Right lobe of liver (tissue), 6 donors: ENCODE results near the gene ITGB8. TPM values are rescaled to one million over a fixed set of nuclear protein-coding genes. Genes with fewer than 3 reads are reported as not detected.

Experiments
- ATAC-seq, 4 donors: fragments of 200-7000 bp; cut with Tn5 transposase; one replicate each; pipeline ENCODE4 v1.9.1; 2020; ENCODE audit warnings: mild to moderate bottlenecking in 4 of 4, moderate library complexity in 4 of 4
- DNase-seq, 3 donors: peaks; one replicate each; pipeline ENCODE4 v3.0.0-alpha.2; 2020
- H3K27ac ChIP-seq, 3 donors: fragments of 200-600 bp; one replicate each; pipeline ENCODE4 v1.8.0; 2022
- H3K27me3 ChIP-seq, 2 donors: fragments of 200-600 bp; one replicate each; pipeline ENCODE4 v1.8.0; 2022
- H3K36me3 ChIP-seq, 4 donors: fragments of 200-600 bp; sonication (generic) in 1 of 4; one replicate each; pipeline versions ENCODE4 v1.5.1 to v1.8.0; 2017 to 2022; ENCODE audit warnings: control low read depth in 1 of 4
- H3K4me1 ChIP-seq, 4 donors: fragments of 200-600 bp; sonication (generic) in 1 of 4; one replicate each; pipeline versions ENCODE4 v1.5.1 to v1.8.0; 2017 to 2022; ENCODE audit warnings: control low read depth in 1 of 4
- H3K4me3 ChIP-seq, 3 donors: fragments of 200-600 bp; one replicate each; pipeline ENCODE4 v1.8.0; 2022
- H3K9me3 ChIP-seq, 4 donors: fragments of 200-600 bp; sonication (generic) in 1 of 4; one replicate each; pipeline versions ENCODE4 v1.5.1 to v1.8.0; 2017 to 2022; ENCODE audit warnings: control low read depth in 1 of 4
- CTCF ChIP-seq, 4 donors: fragments of 200-600 bp in 3 of 4; fragments of 450-650 bp in 1 of 4; IDR thresholded peaks; one replicate each; pipeline versions ENCODE4 v1.5.1 to v1.8.0; 2016 to 2022; ENCODE audit warnings: antibody characterized with exemption in 4 of 4, mild to moderate bottlenecking in 2 of 4
- POLR2A ChIP-seq: fragments of 450-650 bp; IDR thresholded peaks from one replicate; pipeline ENCODE4 v1.6.1; 2017; ENCODE audit warnings: antibody characterized with exemption, mild to moderate bottlenecking
- WGBS: methylation state at CpG from one replicate; pipeline ENCODE4 v1.1.6; 2018; ENCODE audit warnings: low coverage, low lambda C conversion rate; ENCODE audit not compliant: insufficient coverage; ENCODE audit errors: missing lambda C conversion rate; 5-methylcytosine and 5-hydroxymethylcytosine counted together
- intact Hi-C, 2 donors: fragments of 100-400 bp; cut with DNase I; formaldehyde crosslinking; loops; one replicate each; pipeline versions ENCODE4 v1.11.2 to v1.14.1; 2022
- total RNA-seq, 6 experiments: library from RNA; depleted of rRNA in 2 of 6; stranded (reverse); fragments of >200 nt in 2 of 6; fragmentation: NEBNext Ultra II Directional in 3 of 6; extraction: Animal tissue kit (Norgen Biotek cat#: 25700) in 3 of 6; gene quantifications; one replicate each; pipeline versions ENCODE4 v1.1.0 to v1.2.4, GENCODE V29; 2016 to 2023
- donor health status: DM: no; HTN: yes; CAD: no.
- donor health status: DM: no; HTN: no; CAD: no.
- donor health status: DM: no; HTN: no; CAD: no.
- donor health status: DM: no; HTN: yes; CAD: no.
- donor health status: DM: no; HTN: yes; CAD: no.

The ITGB8 gene
- total RNA-seq, 6 experiments from 2014 or later: 0.43 to 0.70 (median 0.56) TPM

GRCh38 chr7:20404320-20404719 is 73.6 kb downstream of the ITGB8 start:
- no peak for TF ChIP-seq CTCF (IDR thresholded peaks at IDR 0.05)
- TF ChIP-seq POLR2A: no peak
- H3K4me1 ChIP-seq: no peaks in the 10 kb centered on the region
- H3K9me3 ChIP-seq: no peaks in the 10 kb centered on the region
- H3K27me3 ChIP-seq: no peaks in the 10 kb centered on the region
- DNase-seq (no peak), ATAC-seq (no peak)
- no peak overlapping the region for H3K4me3 ChIP-seq
- no peaks in the 10 kb centered on the region for H3K36me3 ChIP-seq
- no peak overlapping the region for H3K27ac ChIP-seq
- intact Hi-C loops: no loop called here
- 82% methylated on average over 6 of the region's 6 CpGs for WGBS

- H3K9me3 ChIP-seq: no peaks in the 10 kb centered on the region
- ATAC-seq: peak in 1 of 4 donors; percentile 47
- H3K27ac ChIP-seq: no peak overlapping the region
- no peak for DNase-seq
- intact Hi-C loops: no loop called here
- no peak for TF ChIP-seq POLR2A
- TF ChIP-seq CTCF (IDR thresholded peaks at IDR 0.05): no peak
- no peaks in the 10 kb centered on the region for H3K27me3 ChIP-seq
- WGBS: 34% methylated on average over 5 of the region's 5 CpGs
- H3K4me3 ChIP-seq: no peak overlapping the region
- H3K4me1 ChIP-seq: no peaks in the 10 kb centered on the region
- H3K36me3 ChIP-seq: no peaks in the 10 kb centered on the region
Observed at GRCh38 chr7:20407585-20408466, 77.1 kb downstream of the ITGB8 start.

GRCh38 chr7:20408467-20408826 is 77.7 kb downstream of the ITGB8 start:
- Histone ChIP-seq H3K27ac (no peak overlapping the region), H3K36me3 (no peaks in the 10 kb centered on the region), H3K4me1 (no peaks in the 10 kb centered on the region), H3K27me3 (no peaks in the 10 kb centered on the region), H3K4me3 (no peak overlapping the region), H3K9me3 (no peaks in the 10 kb centered on the region)
- TF ChIP-seq CTCF (IDR thresholded peaks at IDR 0.05) (no peak), POLR2A (no peak)
- DNase-seq: no peak
- intact Hi-C loops: no loop called here
- peak in 2 of 4 donors; percentile 21 to 29 for ATAC-seq
- WGBS: 69% methylated on average over 2 of the region's 2 CpGs

GRCh38 chr7:20409961-20410360 is 79.3 kb downstream of the ITGB8 start:
- Histone ChIP-seq H3K36me3 (no peaks in the 10 kb centered on the region), H3K27ac (no peak overlapping the region), H3K4me3 (no peak overlapping the region), H3K9me3 (no peaks in the 10 kb centered on the region), H3K27me3 (no peaks in the 10 kb centered on the region), H3K4me1 (no peaks in the 10 kb centered on the region)
- ATAC-seq (no peak), DNase-seq (no peak)
- WGBS: 71% methylated on average over 5 of the region's 5 CpGs
- intact Hi-C loops: no loop called here
- no peak for TF ChIP-seq POLR2A
- TF ChIP-seq CTCF (IDR thresholded peaks at IDR 0.05): no peak
